Liver (tissue), 9 donors: ENCODE results near the gene RASSF1. TPM values are rescaled to one million over a fixed set of nuclear protein-coding genes. Genes with fewer than 3 reads are reported as not detected.
A peak's percentile ranks its signal among the peaks of the same experiment; 100 is the strongest.

ENCODE experiments used
- DNase-seq: peaks from one replicate; pipeline ENCODE4 v3.0.0-alpha.2; 2017; ENCODE audit warnings: low spot score
- H3K27ac ChIP-seq, 2 donors: one replicate each; pipeline ENCODE4 v1.7.0; 2013; ENCODE audit warnings: inconsistent platforms in 2 of 2, low read length in 2 of 2, control low read depth in 1 of 2, low read depth in 1 of 2, mild to moderate bottlenecking in 1 of 2
- H3K27me3 ChIP-seq, 4 donors: one replicate each; pipeline versions ENCODE4 v1.6.1 to v1.7.0; 2013; ENCODE audit warnings: low read length in 3 of 4, inconsistent platforms in 1 of 4, mild to moderate bottlenecking in 1 of 4, moderate library complexity in 1 of 4; ENCODE audit not compliant: control insufficient read depth in 4 of 4, insufficient read depth in 4 of 4
- H3K36me3 ChIP-seq, 4 donors: one replicate each; pipeline versions ENCODE4 v1.6.1 to v1.7.0; 2013; ENCODE audit warnings: low read length in 3 of 4, mild to moderate bottlenecking in 3 of 4, low read depth in 1 of 4, moderate library complexity in 1 of 4; ENCODE audit not compliant: control insufficient read depth in 4 of 4, insufficient read depth in 3 of 4
- H3K4me1 ChIP-seq, 4 donors: one replicate each; pipeline versions ENCODE4 v1.6.1 to v1.7.0; 2013; ENCODE audit warnings: low read length in 3 of 4, mild to moderate bottlenecking in 3 of 4, moderate library complexity in 1 of 4; ENCODE audit not compliant: control insufficient read depth in 4 of 4, insufficient read depth in 4 of 4
- H3K4me3 ChIP-seq, 3 donors: one replicate each; pipeline versions ENCODE4 v1.6.1 to v1.7.0; 2013; ENCODE audit warnings: low read length in 3 of 3, control low read depth in 1 of 3, low read depth in 1 of 3, mild to moderate bottlenecking in 1 of 3
- H3K9ac ChIP-seq, 2 donors: one replicate each; pipeline ENCODE4 v1.7.0; 2013; ENCODE audit warnings: low read length in 2 of 2, mild to moderate bottlenecking in 2 of 2, moderate library complexity in 2 of 2, control low read depth in 1 of 2, low read depth in 1 of 2
- H3K9me3 ChIP-seq, 4 donors: one replicate each; pipeline versions ENCODE4 v1.6.1 to v1.7.0; 2013; ENCODE audit warnings: low read length in 3 of 4; ENCODE audit not compliant: control insufficient read depth in 4 of 4
- CTCF ChIP-seq: fragments of 150-350 bp; IDR thresholded peaks from 2 replicates; pipeline ENCODE4 v1.5.1; 2017; ENCODE audit warnings: improper control_type of control experiment, low read depth, low read length; ENCODE audit not compliant: missing input control
- EGR1 ChIP-seq, 2 donors: IDR thresholded peaks; 2 replicates each; pipeline ENCODE4 v1.6.1; 2016 to 2018; ENCODE audit warnings: antibody characterized with exemption in 2 of 2, low read depth in 2 of 2
- FOXA1 ChIP-seq: IDR thresholded peaks from 2 replicates; pipeline ENCODE4 v1.6.1; 2016; ENCODE audit warnings: antibody characterized with exemption
- GABPA ChIP-seq, 2 donors: IDR thresholded peaks in 1 of 2; conservative IDR thresholded peaks in 1 of 2; 2 replicates each; pipeline ENCODE4 v1.6.1; 2016; ENCODE audit warnings: antibody characterized with exemption in 2 of 2, mild to moderate bottlenecking in 1 of 2, moderate library complexity in 1 of 2
- HNF4A ChIP-seq, 2 donors: conservative IDR thresholded peaks; 2 replicates each; pipeline ENCODE4 v1.6.1; 2016; ENCODE audit warnings: antibody characterized with exemption in 2 of 2, mild to moderate bottlenecking in 2 of 2
- HNF4G ChIP-seq: IDR thresholded peaks from 2 replicates; pipeline ENCODE4 v1.6.1; 2016; ENCODE audit warnings: antibody characterized with exemption
- JUND ChIP-seq, 2 donors: IDR thresholded peaks; 2 replicates each; pipeline ENCODE4 v1.6.1; 2016; ENCODE audit warnings: antibody characterized with exemption in 2 of 2
- NR2F2 ChIP-seq: IDR thresholded peaks from 2 replicates; pipeline ENCODE4 v1.6.1; 2016; ENCODE audit warnings: antibody characterized with exemption
- RAD21 ChIP-seq, 2 donors: IDR thresholded peaks; 2 replicates each; pipeline ENCODE4 v1.6.1; 2016; ENCODE audit warnings: antibody characterized with exemption in 2 of 2, mild to moderate bottlenecking in 2 of 2
- REST ChIP-seq: IDR thresholded peaks from 2 replicates; pipeline ENCODE4 v1.6.1; 2016; ENCODE audit warnings: antibody characterized with exemption, mild to moderate bottlenecking
- RXRA ChIP-seq, 2 donors: IDR thresholded peaks; 2 replicates each; pipeline ENCODE4 v1.6.1; 2017 to 2018; ENCODE audit warnings: antibody characterized with exemption in 2 of 2, mild to moderate bottlenecking in 1 of 2
- SP1 ChIP-seq: IDR thresholded peaks from 2 replicates; pipeline ENCODE4 v1.6.1; 2018; ENCODE audit warnings: antibody characterized with exemption, mild to moderate bottlenecking
- TAF1 ChIP-seq: conservative IDR thresholded peaks from 2 replicates; pipeline ENCODE4 v1.6.1; 2016; ENCODE audit warnings: antibody characterized with exemption, mild to moderate bottlenecking
- YY1 ChIP-seq: IDR thresholded peaks from 2 replicates; pipeline ENCODE4 v1.6.1; 2016; ENCODE audit warnings: antibody characterized with exemption, mild to moderate bottlenecking
- WGBS: extraction: QIAGEN DNeasy Blood & Tissue Kit; methylation state at CpG from one replicate; pipeline ENCODE4 v1.1.7; 2013; 5-methylcytosine and 5-hydroxymethylcytosine counted together
- polyA plus RNA-seq, 2 donors: library from polyadenylated mRNA; stranded (reverse) in 1 of 2; unstranded in 1 of 2; fragments of 200-250 nt in 1 of 2; fragments of >200 nt in 1 of 2; fragmentation: Nextera tagmentation in 1 of 2; extraction: Ambion mirVana in 1 of 2; gene quantifications; one replicate each; pipeline versions ENCODE4 v1.2.1 to v1.2.3, GENCODE V29; 2013 to 2015
- total RNA-seq, 2 donors: library from RNA; depleted of rRNA; stranded (reverse); fragments of >200 nt; gene quantifications; one replicate each; pipeline ENCODE4 v1.2.3, GENCODE V29; 2014
- TF ChIP-seq, protein P1 (sequence below): IDR thresholded peaks from 2 replicates; pipeline ENCODE4 v1.6.1; 2016; ENCODE audit warnings: antibody characterized with exemption
- TF ChIP-seq, protein P2 (sequence below): IDR thresholded peaks from 2 replicates; pipeline ENCODE4 v1.6.1; 2016; ENCODE audit warnings: antibody characterized with exemption
- TF ChIP-seq, protein P3 (sequence below): IDR thresholded peaks from 2 replicates; pipeline ENCODE4 v1.6.1; 2016; ENCODE audit warnings: antibody characterized with exemption
- donor health status: healthy.
- donor health status: healthy.
- donor health status: healthy.
- donor health status: healthy.
- donor health status: healthy.

RASSF1 gene
- total and polyA plus RNA-seq, 4 donors = 6.5 to 13.2 (median 11.2) TPM

GRCh38 chr3:50364573-50365079 is 24.0 kb upstream of the RASSF1 start:
- Histone ChIP-seq H3K36me3 (no peaks in the 10 kb centered on the region), H3K27ac (no peak overlapping the region), H3K4me1 (peaks cover 0 to 14% (median 8%) of the 10 kb centered on the region in 4 donors), H3K4me3 (peak overlapping the region in 2 of 3 donors; percentile 41 to 47), H3K27me3 (no peaks in the 10 kb centered on the region), H3K9ac (no peak overlapping the region), H3K9me3 (no peaks in the 10 kb centered on the region)
- DNase-seq = no peak
- no peak for TF ChIP-seq FOXA1
- TF ChIP-seq EGR1 (IDR thresholded peaks at IDR 0.05; ENCODE audit: low read depth in 2 of 2) = no peak
- TF ChIP-seq, protein P1, sequence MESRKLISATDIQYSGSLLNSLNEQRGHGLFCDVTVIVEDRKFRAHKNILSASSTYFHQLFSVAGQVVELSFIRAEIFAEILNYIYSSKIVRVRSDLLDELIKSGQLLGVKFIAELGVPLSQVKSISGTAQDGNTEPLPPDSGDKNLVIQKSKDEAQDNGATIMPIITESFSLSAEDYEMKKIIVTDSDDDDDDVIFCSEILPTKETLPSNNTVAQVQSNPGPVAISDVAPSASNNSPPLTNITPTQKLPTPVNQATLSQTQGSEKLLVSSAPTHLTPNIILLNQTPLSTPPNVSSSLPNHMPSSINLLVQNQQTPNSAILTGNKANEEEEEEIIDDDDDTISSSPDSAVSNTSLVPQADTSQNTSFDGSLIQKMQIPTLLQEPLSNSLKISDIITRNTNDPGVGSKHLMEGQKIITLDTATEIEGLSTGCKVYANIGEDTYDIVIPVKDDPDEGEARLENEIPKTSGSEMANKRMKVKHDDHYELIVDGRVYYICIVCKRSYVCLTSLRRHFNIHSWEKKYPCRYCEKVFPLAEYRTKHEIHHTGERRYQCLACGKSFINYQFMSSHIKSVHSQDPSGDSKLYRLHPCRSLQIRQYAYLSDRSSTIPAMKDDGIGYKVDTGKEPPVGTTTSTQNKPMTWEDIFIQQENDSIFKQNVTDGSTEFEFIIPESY = no peak
- TF ChIP-seq, protein P2, sequence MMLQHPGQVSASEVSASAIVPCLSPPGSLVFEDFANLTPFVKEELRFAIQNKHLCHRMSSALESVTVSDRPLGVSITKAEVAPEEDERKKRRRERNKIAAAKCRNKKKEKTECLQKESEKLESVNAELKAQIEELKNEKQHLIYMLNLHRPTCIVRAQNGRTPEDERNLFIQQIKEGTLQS = no peak
- no peak for TF ChIP-seq HNF4G
- TF ChIP-seq RXRA (IDR thresholded peaks at IDR 0.05) = no peak
- TF ChIP-seq RAD21 (IDR thresholded peaks at IDR 0.05) = no peak
- TF ChIP-seq TAF1 = no peak
- no peak for TF ChIP-seq GABPA (IDR thresholded peaks at IDR 0.05 in 1 of 2, conservative IDR thresholded peaks at IDR 0.05 in 1 of 2)
- TF ChIP-seq, protein P3, sequence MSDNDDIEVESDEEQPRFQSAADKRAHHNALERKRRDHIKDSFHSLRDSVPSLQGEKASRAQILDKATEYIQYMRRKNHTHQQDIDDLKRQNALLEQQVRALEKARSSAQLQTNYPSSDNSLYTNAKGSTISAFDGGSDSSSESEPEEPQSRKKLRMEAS = no peak
- no peak for TF ChIP-seq NR2F2
- TF ChIP-seq JUND (IDR thresholded peaks at IDR 0.05) = no peak
- no peak for TF ChIP-seq YY1
- TF ChIP-seq HNF4A (conservative IDR thresholded peaks at IDR 0.05) = no peak
- TF ChIP-seq CTCF = no peak
- no peak for TF ChIP-seq REST
- no peak for TF ChIP-seq SP1
- WGBS = 28% methylated on average over 48 of the region's 48 CpGs
